H9 (cell line): ENCODE data around the gene PRKAG2. TPM values are rescaled to one million over a fixed set of nuclear protein-coding genes. Genes with fewer than 3 reads are reported as not detected.
"Not testable (repeated sequence)": the region's sequence is repeated elsewhere in the genome, so short reads cannot be mapped to it uniquely, and the experiment has no call there.

ENCODE experiments used
- DNase-seq: peaks from one replicate; pipeline ENCODE4 v3.0.0-alpha.2; 2017
- H2AFZ ChIP-seq: one replicate; pipeline ENCODE4 v1.6.1; 2013; ENCODE audit warnings: mild to moderate bottlenecking, low read length, control low read depth, moderate library complexity
- H2AK5ac ChIP-seq: 2 replicates; pipeline ENCODE4 v1.6.1; 2013; ENCODE audit warnings: low read length, control low read depth, mixed read lengths; ENCODE audit not compliant: insufficient read length
- H2BK120ac ChIP-seq: one replicate; pipeline ENCODE4 v1.6.1; 2013; ENCODE audit warnings: low read depth, mild to moderate bottlenecking, low read length, control low read depth, inconsistent platforms; ENCODE audit not compliant: poor library complexity, severe bottlenecking
- H2BK12ac ChIP-seq: 2 replicates; pipeline ENCODE4 v1.6.1; 2013; ENCODE audit warnings: low read length, control low read depth, mixed read lengths, low read depth; ENCODE audit not compliant: insufficient read length
- H2BK15ac ChIP-seq: 2 replicates; pipeline ENCODE4 v1.6.1; 2013; ENCODE audit warnings: low read depth, low read length, control low read depth
- H2BK20ac ChIP-seq: one replicate; pipeline ENCODE4 v1.6.1; 2013; ENCODE audit warnings: low read depth, mild to moderate bottlenecking, low read length, control low read depth, inconsistent platforms; ENCODE audit not compliant: poor library complexity, severe bottlenecking
- H2BK5ac ChIP-seq: 2 replicates; pipeline ENCODE4 v1.6.1; 2013; ENCODE audit warnings: low read length, control low read depth, mixed read lengths; ENCODE audit not compliant: insufficient read length
- H3K14ac ChIP-seq: 2 replicates; pipeline ENCODE4 v1.6.1; 2013; ENCODE audit warnings: low read length, control low read depth; ENCODE audit not compliant: insufficient read depth
- H3K18ac ChIP-seq: 2 replicates; pipeline ENCODE4 v1.6.1; 2013; ENCODE audit warnings: low read depth, mild to moderate bottlenecking, mixed read lengths, low read length, control low read depth; ENCODE audit not compliant: insufficient read length
- H3K23ac ChIP-seq: 2 replicates; pipeline ENCODE4 v1.6.1; 2013; ENCODE audit warnings: low read length, control low read depth, mixed read lengths, low read depth; ENCODE audit not compliant: insufficient read length
- H3K23me2 ChIP-seq: 2 replicates; pipeline ENCODE4 v1.6.1; 2013; ENCODE audit warnings: low read depth, mild to moderate bottlenecking, mixed read lengths, low read length, control low read depth; ENCODE audit not compliant: insufficient read length, poor library complexity, severe bottlenecking
- H3K27ac ChIP-seq: 2 replicates; pipeline ENCODE4 v1.5.1; 2013; ENCODE audit warnings: low read length, control low read depth, mixed read lengths, low read depth; ENCODE audit not compliant: insufficient read length
- H3K27me3 ChIP-seq: 2 replicates; pipeline ENCODE4 v1.6.1; 2013; ENCODE audit warnings: low read length, control low read depth, inconsistent platforms; ENCODE audit not compliant: insufficient read depth
- H3K4ac ChIP-seq: 2 replicates; pipeline ENCODE4 v1.6.1; 2013; ENCODE audit warnings: low read depth, mild to moderate bottlenecking, control low read depth, inconsistent platforms, low read length, moderate library complexity
- H3K4me1 ChIP-seq: 2 replicates; pipeline ENCODE4 v1.6.1; 2013; ENCODE audit warnings: low read length, control low read depth, inconsistent platforms; ENCODE audit not compliant: insufficient read depth
- H3K4me2 ChIP-seq: 2 replicates; pipeline ENCODE4 v1.6.1; 2013; ENCODE audit warnings: low read length, control low read depth, mixed read lengths; ENCODE audit not compliant: insufficient read length, insufficient read depth
- H3K56ac ChIP-seq: 2 replicates; pipeline ENCODE4 v1.6.1; 2013; ENCODE audit warnings: low read depth, mild to moderate bottlenecking, mixed read lengths, low read length, control low read depth; ENCODE audit not compliant: insufficient read length
- H3K79me1 ChIP-seq: 2 replicates; pipeline ENCODE4 v1.6.1; 2013; ENCODE audit warnings: low read depth, mild to moderate bottlenecking, moderate library complexity, low read length, control low read depth, inconsistent platforms; ENCODE audit not compliant: insufficient read depth, poor library complexity, severe bottlenecking
- H3K79me2 ChIP-seq: 2 replicates; pipeline ENCODE4 v1.6.1; 2013; ENCODE audit warnings: low read length, control low read depth, inconsistent platforms; ENCODE audit not compliant: insufficient read depth
- H3K9ac ChIP-seq: 2 replicates; pipeline ENCODE4 v1.6.1; 2013; ENCODE audit warnings: low read length, control low read depth, mixed read lengths; ENCODE audit not compliant: insufficient read length; ENCODE audit errors: extremely low read depth
- H3K9me3 ChIP-seq: one replicate; pipeline ENCODE4 v1.6.1; 2013; ENCODE audit warnings: low read depth, low read length, inconsistent platforms; ENCODE audit not compliant: control insufficient read depth
- H3T11ph ChIP-seq: one replicate; pipeline ENCODE4 v1.6.1; 2013; ENCODE audit warnings: mild to moderate bottlenecking, low read length, control low read depth, inconsistent platforms
- H4K20me1 ChIP-seq: one replicate; pipeline ENCODE4 v1.6.1; 2013; ENCODE audit not compliant: control insufficient read depth, insufficient read length, insufficient read depth
- H4K5ac ChIP-seq: 2 replicates; pipeline ENCODE4 v1.6.1; 2013; ENCODE audit warnings: low read depth, mild to moderate bottlenecking, mixed read lengths, low read length, control low read depth; ENCODE audit not compliant: insufficient read length
- H4K8ac ChIP-seq: replicated peaks from 2 replicates; pipeline ENCODE4 v1.6.1; 2013; ENCODE audit warnings: low read length, control low read depth, mixed read lengths, low read depth; ENCODE audit not compliant: insufficient read length
- H4K91ac ChIP-seq: 2 replicates; pipeline ENCODE4 v1.6.1; 2013; ENCODE audit warnings: low read depth, mild to moderate bottlenecking, moderate library complexity, mixed read lengths, low read length, control low read depth; ENCODE audit not compliant: insufficient read length
- H3K27ac Mint-ChIP-seq, 3 experiments: 2 replicates in 2 of 3; 3 replicates in 1 of 3; pipeline ENCODE4 v1.8.0; 2020 to 2021; ENCODE audit warnings: mixed read lengths in 3 of 3, mild to moderate bottlenecking in 1 of 3, moderate library complexity in 1 of 3
- H3K27me3 Mint-ChIP-seq: 2 replicates; pipeline ENCODE4 v1.8.0; 2021; ENCODE audit warnings: low read depth, mild to moderate bottlenecking, moderate library complexity, mixed read lengths
- H3K36me3 Mint-ChIP-seq, 3 experiments: 2 replicates in 2 of 3; 3 replicates in 1 of 3; pipeline ENCODE4 v1.8.0; 2020 to 2021; ENCODE audit warnings: low read depth in 3 of 3, mixed read lengths in 3 of 3; ENCODE audit not compliant: insufficient read depth in 1 of 3
- H3K4me1 Mint-ChIP-seq, 2 experiments: 2 replicates each; pipeline ENCODE4 v1.8.0; 2020; ENCODE audit warnings: mixed read lengths in 2 of 2
- H3K4me3 Mint-ChIP-seq, 2 experiments: 2 replicates in 1 of 2; 3 replicates in 1 of 2; pipeline ENCODE4 v1.8.0; 2020 to 2021; ENCODE audit warnings: mild to moderate bottlenecking in 2 of 2, mixed read lengths in 2 of 2, moderate library complexity in 1 of 2
- H3K9me3 Mint-ChIP-seq, 2 experiments: 2 replicates in 1 of 2; 3 replicates in 1 of 2; pipeline ENCODE4 v1.8.0; 2020; ENCODE audit warnings: mild to moderate bottlenecking in 2 of 2, mixed read lengths in 2 of 2, moderate library complexity in 1 of 2
- WGBS: extraction: QIAGEN DNeasy Blood & Tissue Kit; methylation state at CpG from one replicate; pipeline ENCODE4 v1.1.7; 2013; ENCODE audit warnings: missing lambda C conversion rate, low lambda C conversion rate, mixed read lengths; ENCODE audit not compliant: insufficient read length; ENCODE audit errors: extremely low coverage; 5-methylcytosine and 5-hydroxymethylcytosine counted together
- total RNA-seq: library from RNA; stranded (reverse); gene quantifications from 2 replicates; pipeline ENCODE4 v1.2.1, GENCODE V29; 2021
- TF ChIP-seq, protein P1 (sequence below): fragments of 200-600 bp; sonication (generic); conservative IDR thresholded peaks from 3 replicates; pipeline ENCODE4 v1.8.0; 2021; ENCODE audit warnings: antibody characterized with exemption, mild to moderate bottlenecking

Gene PRKAG2
- total RNA-seq, 1 experiment from 2014 or later: 11.8 TPM

GRCh38 chr7:151575410-151575809 lies 301.5 kb downstream of the PRKAG2 start:
- Histone ChIP-seq H4K5ac (no peak overlapping the region), H3K18ac (no peak overlapping the region), H3K9me3 (no peaks in the 10 kb centered on the region), H3K56ac (no peak overlapping the region), H3K27ac (no peak overlapping the region), H3K14ac (no peak overlapping the region), H2BK120ac (no peak overlapping the region), H3K79me1 (no peaks in the 10 kb centered on the region), H2AFZ (no peak overlapping the region), H2BK20ac (no peak overlapping the region), H3K4ac (no peak overlapping the region), H3K79me2 (no peaks in the 10 kb centered on the region), H4K91ac (no peak overlapping the region), H2BK15ac (no peak overlapping the region), H2BK12ac (no peak overlapping the region), H4K8ac (no peak overlapping the region), H3T11ph (no peak overlapping the region), H2AK5ac (no peak overlapping the region), H2BK5ac (no peak overlapping the region), H3K27me3 (no peaks in the 10 kb centered on the region), H3K23ac (no peak overlapping the region), H4K20me1 (no peaks in the 10 kb centered on the region), H3K4me1 (no peaks in the 10 kb centered on the region), H3K23me2 (no peaks in the 10 kb centered on the region), H3K4me2 (no peak overlapping the region), H3K9ac (no peak overlapping the region)
- Mint-ChIP-seq H3K27ac (0 out of 7 replicates have a peak overlapping the region, but pooled peaks of 1 of the 3 experiments have one; percentile 37), H3K36me3 (peaks cover 5 to 13% (median 6%) of the 10 kb centered on the region in 3 experiments; a peak in 6 of 7 replicates), H3K4me3 (no peak overlapping the region), H3K9me3 (peaks cover 15 to 24% of the 10 kb centered on the region in 2 experiments), H3K4me1 (no peaks in the 10 kb centered on the region), H3K27me3 (no peaks in the 10 kb centered on the region)
- WGBS: no CpG with 5 or more reads among the region's 7 CpGs
- no peak for DNase-seq
- TF ChIP-seq, protein P1, sequence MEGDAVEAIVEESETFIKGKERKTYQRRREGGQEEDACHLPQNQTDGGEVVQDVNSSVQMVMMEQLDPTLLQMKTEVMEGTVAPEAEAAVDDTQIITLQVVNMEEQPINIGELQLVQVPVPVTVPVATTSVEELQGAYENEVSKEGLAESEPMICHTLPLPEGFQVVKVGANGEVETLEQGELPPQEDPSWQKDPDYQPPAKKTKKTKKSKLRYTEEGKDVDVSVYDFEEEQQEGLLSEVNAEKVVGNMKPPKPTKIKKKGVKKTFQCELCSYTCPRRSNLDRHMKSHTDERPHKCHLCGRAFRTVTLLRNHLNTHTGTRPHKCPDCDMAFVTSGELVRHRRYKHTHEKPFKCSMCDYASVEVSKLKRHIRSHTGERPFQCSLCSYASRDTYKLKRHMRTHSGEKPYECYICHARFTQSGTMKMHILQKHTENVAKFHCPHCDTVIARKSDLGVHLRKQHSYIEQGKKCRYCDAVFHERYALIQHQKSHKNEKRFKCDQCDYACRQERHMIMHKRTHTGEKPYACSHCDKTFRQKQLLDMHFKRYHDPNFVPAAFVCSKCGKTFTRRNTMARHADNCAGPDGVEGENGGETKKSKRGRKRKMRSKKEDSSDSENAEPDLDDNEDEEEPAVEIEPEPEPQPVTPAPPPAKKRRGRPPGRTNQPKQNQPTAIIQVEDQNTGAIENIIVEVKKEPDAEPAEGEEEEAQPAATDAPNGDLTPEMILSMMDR: no peak

DNA sequence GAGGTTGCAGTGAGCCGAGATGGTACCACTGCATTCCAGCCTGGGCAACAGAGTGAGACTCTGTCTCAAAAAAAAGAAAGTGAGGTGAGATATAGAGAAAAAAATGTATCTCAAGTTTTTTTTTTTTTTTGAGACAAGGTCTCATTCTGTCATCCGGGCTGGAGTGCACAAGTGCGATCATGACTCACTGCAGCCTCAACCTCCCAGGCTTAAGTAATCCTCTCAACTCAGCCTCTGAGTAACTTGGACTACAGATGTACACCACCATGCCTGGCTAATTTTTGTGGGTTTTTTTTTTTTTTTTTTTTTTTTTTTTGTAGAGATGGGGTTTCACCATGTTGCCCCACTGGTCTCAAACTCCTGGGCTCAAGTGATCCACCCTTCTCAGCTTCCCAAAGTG lies 303.9 kb downstream of the PRKAG2 start:
- H2BK12ac ChIP-seq, H3K9me3 Mint-ChIP-seq, H3K4me2 ChIP-seq: not testable (repeated sequence)

More for the DNA sequence above, 303.9 kb downstream of the PRKAG2 start:
- not testable (repeated sequence) for H2BK5ac ChIP-seq, H3K18ac ChIP-seq, H2AFZ ChIP-seq, H3K36me3 Mint-ChIP-seq, H3K27ac Mint-ChIP-seq, H3K27me3 Mint-ChIP-seq, H2BK120ac ChIP-seq, DNase-seq, H3K23ac ChIP-seq, H3K79me1 ChIP-seq, H3K14ac ChIP-seq, H3K4me3 Mint-ChIP-seq, H4K5ac ChIP-seq, H3K9ac ChIP-seq, H3K79me2 ChIP-seq, H3K4me1 Mint-ChIP-seq, H4K20me1 ChIP-seq, H3K23me2 ChIP-seq, H3K27me3 ChIP-seq, H3K9me3 ChIP-seq, H3K56ac ChIP-seq, H2AK5ac ChIP-seq, H3K4ac ChIP-seq, H3K4me1 ChIP-seq, H3K27ac ChIP-seq, H2BK20ac ChIP-seq, H3T11ph ChIP-seq, H2BK15ac ChIP-seq, H4K91ac ChIP-seq, H4K8ac ChIP-seq
- no CpG with 5 or more reads among the region's 3 CpGs for WGBS
